ENCODE measurements around the gene GNGT1.
"Not testable (repeated sequence)": the region's sequence is repeated elsewhere in the genome, so short reads cannot be mapped to it uniquely, and the experiment has no call there.

GNGT1 gene

DNA sequence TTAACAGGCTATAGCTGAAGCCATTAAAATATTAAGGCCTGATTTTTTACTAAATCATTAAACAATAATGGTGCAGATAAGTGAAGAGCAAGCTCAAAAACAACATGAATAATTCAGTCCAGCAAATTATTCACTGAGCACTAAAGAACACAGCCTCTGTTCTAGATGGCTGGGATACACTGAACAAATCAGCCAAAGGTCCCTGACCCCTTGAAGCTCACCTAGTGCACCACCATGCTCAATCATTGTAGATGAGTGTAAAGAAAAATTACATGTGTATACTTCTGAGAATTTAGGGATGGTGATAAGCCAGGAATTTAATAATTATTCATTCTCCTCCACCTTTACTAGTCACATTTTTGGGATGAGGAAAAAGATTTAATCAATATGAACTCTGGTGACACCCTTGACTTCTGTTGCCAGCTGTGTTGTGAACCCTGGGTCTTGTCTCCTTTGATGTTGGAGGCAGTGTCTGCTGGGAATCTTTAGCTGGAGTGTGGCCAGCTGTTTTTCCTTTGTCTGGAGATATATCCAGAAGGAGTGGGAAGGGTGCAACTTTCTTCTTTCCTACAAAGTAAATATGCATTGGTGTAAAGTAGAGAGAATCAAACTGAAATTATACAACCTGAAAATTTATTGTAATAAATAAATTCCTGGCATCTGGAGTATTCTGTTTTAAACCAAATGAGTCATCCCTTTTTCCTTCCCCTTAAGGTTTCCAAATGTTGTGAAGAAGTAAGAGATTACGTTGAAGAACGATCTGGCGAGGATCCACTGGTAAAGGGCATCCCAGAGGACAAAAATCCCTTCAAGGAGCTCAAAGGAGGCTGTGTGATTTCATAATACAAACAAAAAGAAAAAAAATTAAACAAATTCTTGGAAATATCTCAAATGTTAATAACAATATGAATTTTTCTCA is 4.0 kb downstream of the GNGT1 start:
- DNase-seq, result no peak

DNA sequence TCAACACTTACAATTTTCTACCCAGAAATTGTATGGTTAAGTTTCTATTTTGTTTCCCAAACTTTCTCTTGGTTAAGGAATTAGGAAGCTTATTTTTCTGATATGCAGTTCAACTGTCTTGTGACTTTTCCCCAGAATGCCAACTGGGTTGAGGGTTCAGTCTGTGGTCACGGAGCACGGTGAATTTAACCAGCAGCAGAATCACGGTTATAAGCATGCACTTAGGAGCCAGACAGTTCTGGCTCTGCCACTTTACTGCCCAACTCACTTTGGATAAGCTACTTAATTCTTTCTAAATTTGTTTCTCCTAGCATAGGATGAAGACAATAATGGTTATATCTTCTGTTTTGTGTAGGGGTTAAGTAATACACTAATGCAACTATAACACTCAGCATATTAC is 4.9 kb downstream of the GNGT1 start:
- not testable (repeated sequence) for DNase-seq

DNA sequence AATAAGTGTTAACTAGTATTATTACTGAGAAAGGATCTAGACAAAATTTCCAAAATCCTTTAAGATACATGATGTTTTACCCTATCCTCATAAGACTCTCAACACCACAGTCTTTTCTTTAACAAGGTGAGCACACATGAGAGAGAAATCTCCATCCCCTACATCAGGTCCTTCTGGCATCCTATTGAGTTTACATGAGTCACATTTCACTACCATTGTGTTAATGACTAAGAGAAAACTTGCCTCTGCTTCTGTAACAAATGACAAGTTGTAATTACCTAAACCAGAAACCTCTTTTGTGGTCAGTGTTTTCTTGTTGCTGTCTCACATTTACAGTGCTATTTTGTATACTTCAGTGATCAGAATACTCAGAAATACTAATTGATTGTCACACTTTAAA is 5.3 kb downstream of the GNGT1 start:
- DNase-seq, result not testable (repeated sequence)

DNA sequence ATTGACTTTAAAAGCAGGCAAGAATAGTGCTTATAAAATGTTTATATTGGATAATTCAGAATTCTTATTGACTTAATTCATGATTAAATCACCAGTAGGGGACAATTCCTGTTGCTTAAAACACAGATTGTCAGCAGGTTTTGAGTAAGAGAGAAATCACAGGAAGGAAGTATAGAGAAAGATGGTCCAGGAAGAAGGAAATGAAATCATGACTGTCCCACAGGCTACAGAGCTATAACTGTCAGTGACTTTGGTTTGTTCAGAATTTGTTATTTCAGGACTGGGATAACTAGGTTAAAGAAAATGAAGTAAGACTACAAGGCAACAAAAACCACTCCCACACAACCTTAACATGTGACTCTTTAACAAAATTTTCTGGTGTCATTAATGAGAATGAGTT is 6.8 kb downstream of the GNGT1 start:
- no peak for DNase-seq

DNA sequence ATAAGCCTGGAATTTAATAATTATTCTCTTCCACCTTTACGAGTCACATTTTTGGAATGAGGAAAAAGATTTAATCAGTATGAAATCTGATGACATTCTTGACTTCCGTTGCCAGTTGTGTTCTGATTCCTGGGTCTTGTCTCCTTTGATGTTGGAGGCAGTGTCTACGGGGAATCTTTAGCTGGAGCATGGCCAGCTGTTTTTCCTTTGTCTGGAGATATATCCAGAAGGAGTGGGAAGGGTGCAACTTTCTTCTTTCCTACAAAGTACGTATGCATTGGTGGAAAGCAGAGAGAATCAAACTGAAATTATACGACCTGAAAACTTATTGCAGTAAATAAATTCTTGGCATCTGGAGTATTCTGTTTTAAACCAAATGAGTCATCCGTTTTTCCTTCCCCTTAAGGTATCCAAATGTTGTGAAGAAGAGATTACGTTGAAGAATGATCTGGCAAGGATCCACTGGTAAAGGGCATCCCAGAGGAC is 8.3 kb downstream of the GNGT1 start:
- DNase-seq, result no peak

DNA sequence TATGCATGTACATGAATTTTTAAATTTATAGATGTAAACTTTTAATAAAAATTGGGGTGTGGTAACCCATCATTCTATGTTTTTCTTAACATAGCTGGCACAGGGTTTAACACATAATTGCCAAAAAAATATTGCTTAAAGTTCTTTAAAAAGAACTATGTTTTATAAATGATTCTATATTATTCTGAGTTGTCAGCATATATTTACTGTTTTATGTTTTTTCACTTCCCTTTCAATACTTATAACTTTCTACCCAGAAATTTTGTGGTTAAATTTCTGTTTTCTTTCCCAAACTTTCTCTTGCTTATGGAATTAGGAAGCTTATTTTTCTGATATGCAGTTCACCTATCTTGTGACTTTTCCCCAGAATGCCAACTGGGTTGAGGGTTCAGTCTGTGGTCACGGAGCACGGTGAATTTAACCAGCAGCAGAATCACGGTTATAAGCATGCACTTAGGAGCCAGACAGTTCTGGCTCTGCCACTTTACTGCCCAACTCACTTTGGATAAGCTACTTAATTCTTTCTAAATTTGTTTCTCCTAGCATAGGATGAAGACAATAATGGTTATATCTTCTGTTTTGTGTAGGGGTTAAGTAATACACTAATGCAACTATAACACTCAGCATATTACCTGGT is 9.0 kb downstream of the GNGT1 start:
- DNase-seq, result not testable (repeated sequence)

DNA sequence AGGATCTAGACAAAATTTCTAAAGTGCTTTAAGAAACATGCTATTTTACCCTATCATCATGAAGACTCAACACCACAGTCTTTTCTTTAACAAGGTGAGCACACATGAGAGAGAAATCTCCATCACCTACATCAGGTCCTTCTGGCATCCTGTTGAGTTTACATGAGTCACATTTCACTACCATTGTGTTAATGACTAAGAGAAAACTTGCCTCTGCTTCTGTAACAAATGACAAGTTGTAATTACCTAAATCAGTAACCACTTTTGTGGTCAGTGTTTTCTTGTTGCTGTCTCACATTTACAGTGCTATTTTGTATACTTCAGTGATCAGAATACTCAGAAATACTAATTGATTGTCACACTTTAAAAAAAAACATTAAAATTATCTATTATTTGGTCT is 9.5 kb downstream of the GNGT1 start:
- DNase-seq, result not testable (repeated sequence)

DNA sequence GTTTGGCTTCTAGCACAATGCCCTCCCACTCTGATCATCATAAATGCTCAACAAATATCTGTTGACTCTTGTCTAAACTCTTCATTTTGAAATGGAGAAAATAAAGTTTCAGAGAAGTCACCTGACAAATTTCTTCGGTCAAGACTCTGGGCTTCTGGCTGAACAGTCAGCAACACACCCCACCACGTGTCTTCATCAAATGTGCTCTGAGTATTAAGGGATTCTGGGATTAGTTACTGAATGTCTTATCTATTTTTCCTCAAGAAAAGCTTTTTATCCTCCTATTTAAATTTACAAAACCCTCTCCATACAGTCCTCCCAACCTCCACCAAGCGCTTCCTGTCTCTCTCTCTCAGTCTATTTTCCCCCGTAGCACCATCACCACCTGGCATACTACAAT is 9.9 kb downstream of the GNGT1 start:
- not testable (repeated sequence) for DNase-seq

DNA sequence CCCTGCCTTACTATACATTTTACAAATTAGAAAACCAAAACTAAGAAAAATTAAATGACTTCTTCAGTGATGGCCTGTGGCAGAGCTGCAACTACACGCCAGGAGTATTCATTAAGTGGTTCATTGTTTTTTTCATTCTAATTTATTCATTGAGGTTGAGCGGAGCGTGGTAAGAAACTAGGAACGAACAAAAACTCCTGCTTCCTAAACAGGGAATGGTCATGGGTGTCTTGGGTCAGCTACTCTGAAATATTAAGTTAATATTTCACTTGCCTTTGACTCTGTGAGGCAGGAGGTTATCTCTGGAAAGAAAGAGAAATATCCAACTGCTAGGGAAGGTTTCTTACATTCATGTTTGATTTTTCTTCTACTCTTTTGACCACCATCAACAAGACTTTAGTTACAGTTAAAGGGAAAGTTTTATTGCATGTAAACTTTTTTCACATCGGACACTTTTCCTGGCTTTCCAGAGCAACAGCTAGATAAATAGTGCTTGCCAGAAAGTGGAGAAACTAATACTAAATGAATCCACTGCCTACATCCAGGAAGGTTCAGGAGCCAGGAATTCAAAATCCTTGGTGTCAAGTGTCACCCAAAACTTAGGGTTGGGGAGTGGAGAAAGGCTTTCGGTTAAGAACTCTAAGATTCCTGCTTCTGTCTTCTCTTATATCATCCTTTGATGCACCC is 14.3 kb downstream of the GNGT1 start:
- no peak for DNase-seq

DNA sequence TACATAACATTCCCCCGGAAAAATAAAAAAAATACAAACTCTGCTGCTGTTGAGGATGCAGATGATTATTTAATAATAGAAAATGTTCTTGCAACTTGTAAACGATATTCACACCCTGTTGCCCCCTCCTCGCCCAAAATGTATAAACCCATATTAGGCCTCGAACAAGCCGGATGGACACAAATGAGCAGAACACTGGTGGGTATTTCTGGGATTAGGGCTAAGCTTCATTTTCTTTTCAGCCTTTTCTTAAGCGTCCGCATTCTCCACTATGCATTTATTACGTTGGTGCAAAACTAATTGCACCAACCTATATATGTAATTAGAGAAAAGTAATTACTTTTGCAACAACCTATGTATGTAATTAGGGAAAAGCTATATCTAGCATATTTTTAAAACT is 14.8 kb downstream of the GNGT1 start:
- no peak for DNase-seq

DNA sequence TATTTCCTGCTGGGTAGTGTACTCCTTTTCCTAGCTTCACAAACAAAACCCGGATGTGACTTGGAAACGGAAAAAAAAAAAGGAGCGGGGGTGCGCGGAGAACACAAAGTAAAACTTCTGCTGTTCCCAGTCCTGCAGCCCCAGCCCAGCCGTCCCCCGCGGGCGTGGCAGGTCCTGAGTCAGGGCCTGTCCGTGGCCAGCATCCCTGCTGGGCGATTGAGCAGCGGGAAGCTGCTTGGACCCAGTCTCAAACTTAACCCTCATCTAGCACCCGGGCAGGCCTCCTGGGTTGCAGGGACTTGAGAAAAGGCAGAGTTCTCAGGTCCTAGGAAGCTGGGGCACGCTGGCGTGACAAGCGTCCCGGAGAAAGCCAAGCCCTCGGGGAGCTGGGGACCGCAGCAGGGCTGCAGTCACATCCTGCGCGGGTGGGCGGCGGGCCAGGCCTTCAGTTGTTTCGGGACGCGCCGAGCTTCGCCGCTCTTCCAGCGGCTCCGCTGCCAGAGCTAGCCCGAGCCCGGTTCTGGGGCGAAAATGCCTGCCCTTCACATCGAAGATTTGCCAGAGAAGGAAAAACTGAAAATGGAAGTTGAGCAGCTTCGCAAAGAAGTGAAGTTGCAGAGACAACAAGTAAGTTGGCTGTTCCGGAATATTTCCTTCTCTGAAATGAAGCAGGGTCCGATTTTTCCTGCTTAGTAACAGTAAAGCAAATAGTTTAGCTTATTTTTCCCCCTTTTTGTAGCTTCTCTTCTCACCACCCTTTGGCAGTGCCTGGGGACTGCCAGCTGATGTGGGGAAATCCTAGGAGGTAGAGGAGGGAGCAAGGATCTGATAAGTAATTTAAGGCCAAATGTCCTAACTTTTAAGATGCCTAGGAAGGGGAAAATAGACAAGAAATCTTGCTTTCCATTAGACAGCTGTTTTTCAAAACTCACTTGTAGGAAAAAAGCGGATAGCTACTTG is 15.5 kb downstream of the GNGT1 start, which contains the start of gene GNG11:
Gene GNG11 (plus strand): TSS at position 129 of the 960 bp plus-strand sequence. CDS start 403 bp downstream, at position 532.
- DNase-seq, result no peak

DNA sequence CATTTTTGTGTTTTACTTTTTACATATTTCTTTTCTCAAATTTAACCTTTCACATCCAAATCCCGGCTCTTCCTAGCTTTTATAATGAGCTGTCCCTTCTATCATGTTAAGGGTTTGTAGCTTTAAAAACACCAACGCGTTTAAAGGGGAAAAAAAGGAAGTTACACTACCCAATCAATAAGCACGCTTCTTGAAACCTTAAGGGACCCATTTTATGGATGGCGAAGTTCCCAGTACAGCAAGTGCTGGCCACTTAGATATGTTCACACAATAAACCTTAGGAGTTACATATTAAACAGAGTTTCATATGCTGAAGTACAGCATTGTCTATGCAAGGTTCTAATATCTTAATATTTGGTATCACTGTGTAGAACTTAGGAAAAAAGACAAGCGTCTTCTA is 16.9 kb downstream of the GNGT1 start:
- DNase-seq, result no peak

DNA sequence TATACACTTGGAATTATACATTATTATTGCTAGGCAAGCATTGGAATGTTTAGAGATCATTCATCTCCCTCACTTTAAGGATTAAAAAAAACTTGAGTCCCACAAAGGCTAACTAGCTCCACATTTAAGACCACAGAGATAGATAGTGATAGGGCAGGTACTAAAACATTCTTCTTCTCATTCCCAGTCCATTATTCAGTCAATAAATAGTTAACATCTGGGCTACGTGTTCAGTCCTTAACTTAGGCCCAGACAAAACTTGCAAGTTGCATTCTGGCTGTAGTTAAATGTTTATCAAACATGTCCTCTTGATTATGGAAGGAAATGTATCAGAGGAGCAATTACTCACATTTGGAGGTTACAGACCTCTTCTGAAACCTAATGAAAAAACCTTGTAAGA is 17.6 kb downstream of the GNGT1 start:
- DNase-seq, result no peak

DNA sequence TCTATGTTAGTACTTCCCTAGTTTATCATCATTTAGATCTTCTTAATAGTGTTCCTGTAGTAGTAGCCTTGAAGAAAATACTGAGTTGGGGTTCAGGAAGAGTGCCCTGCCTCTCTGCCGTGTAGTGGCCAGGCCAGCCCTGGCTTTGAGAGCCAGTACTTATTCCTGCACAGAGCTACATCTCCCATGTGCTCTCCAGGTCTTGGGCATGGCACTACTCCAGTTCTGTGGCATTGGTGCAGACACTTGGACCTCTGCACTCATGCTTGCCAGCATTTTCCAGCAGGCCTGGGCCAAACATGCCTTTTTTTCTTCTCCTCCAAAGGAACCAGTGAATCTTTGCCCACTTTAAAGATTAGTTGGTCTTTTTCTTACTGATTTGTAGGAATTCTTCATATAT is 20.4 kb downstream of the GNGT1 start:
- no peak for DNase-seq

DNA sequence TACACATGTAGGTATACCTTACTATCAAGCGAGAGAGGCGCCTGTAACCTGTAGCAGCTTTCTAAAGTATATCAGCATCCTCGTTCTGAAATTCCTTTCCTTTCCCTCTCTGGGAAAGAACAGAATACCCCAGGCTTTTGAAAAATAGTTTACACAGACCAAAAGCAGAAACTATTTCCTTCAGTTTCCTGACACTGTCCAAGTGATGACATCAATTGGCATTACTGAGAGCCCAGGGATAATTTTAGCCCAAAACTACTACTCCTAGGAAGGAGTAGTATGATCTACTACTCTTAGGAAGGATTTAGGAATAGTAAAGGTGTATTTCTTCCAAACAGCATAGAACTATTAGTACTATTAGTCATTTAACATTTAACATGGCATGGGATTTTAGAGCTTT is 21.2 kb downstream of the GNGT1 start:
- no peak for DNase-seq

DNA sequence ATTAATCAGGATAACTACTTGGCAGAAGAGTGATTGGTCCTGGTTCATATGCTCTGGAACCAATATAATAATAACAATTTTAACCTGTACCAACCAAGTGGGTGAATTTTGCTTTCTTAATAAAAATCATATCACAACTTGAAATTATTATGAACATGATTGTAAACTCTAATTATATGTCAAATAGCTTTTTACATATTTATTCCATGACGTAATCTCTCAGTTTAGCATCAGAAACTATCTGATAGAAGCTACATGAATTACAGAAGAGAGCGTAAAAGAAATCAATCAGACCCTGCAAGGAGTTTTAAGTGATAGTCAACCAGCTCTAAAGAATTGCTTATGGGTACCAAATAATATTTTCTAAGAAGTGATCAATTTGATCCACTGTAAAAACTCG is 25.3 kb downstream of the GNGT1 start:
- DNase-seq, result no peak

DNA sequence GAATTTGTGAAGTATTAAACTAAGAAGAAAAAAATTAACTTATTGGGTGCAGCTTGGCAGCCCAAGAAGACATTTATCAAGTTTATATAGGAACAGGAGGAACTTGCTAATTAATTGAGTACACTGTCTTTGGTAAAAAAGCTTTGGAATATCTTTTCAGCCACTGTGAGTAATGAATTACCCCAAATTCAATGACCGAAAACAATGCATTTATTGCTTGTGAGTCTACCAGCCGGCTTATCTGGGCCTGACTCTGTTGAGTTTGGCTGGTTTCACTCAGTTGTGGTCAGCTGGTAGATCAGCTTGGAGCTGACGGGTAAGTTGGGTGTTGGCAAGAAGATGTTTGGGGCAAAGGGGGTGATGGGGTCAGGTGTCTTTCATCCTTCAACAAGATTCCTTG is 26.8 kb downstream of the GNGT1 start:
- DNase-seq, result no peak

DNA sequence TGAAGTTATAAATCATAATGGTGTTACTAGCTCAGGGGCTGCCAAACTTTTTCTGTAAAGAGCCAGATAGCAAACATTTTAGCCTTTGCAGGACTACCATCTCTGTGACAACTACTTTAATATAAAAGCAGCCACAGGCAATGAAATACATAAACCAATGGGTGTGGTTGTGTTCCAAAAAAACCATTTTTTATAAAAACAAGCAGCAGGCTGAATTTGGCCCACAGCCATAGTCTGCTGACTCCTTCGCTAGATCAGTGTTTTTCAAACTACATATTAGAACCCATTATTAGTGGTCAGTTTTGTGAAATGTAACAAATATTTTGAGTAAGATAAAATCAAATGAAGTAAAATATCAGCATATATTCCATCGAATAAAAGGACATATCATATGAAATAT is 28.7 kb downstream of the GNGT1 start:
- no peak for DNase-seq

DNA sequence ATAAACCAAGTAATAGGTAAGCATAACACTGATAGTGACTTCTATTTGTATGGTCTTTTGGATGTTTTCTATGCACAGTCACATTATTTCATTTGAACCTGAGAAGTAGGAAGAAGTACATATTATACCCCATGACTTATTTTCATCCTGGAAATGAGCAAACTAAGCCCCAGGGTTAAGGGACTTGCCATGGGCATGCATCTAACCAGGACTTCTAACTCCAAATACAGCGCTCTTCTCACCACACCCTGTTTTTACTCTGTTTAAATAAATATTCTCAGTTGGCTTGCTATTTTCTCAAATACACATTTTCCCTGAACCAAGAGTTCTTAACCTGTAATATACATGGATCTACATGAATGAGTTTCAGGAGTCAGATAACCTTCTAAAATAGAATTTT is 31.5 kb downstream of the GNGT1 start:
- no peak for DNase-seq

DNA sequence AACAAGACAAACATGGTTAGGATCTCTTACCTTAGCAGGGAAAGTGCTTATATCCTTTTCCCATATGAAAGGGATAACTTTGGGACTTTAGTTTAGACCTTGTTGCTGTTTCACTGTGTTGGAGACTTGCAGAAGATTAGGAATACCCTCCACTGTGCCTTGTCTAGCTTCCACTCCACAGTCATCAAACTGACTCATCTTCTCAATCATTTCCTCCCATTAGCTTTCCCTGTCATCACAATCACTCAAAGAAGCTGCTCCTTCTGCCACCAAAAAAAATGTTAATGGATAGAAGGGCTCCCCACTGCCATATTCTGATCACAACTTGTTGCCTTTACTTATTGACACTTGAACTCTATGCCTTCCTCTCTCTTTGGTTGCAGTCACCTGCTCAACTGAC is 31.9 kb downstream of the GNGT1 start:
- no peak for DNase-seq

DNA sequence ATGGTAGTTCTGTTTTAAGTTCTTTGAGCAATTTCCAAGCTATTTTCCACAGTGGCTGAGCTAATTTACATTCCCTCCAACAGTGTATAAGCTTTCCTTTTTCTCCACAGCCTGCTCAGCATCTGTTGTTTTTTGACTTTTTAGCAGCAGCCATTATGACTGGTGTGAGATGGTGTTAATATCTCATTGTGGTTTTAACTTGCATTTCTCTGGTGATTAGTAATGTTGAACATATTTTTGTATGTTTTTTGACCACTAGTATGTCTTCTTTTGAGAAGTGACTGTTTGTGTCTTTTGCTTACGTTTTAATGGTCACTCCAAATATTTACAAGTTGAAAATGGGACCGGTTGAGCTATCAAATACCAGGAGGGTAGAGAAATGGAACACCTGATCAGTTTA is 35.6 kb downstream of the GNGT1 start:
- no peak for DNase-seq

DNA sequence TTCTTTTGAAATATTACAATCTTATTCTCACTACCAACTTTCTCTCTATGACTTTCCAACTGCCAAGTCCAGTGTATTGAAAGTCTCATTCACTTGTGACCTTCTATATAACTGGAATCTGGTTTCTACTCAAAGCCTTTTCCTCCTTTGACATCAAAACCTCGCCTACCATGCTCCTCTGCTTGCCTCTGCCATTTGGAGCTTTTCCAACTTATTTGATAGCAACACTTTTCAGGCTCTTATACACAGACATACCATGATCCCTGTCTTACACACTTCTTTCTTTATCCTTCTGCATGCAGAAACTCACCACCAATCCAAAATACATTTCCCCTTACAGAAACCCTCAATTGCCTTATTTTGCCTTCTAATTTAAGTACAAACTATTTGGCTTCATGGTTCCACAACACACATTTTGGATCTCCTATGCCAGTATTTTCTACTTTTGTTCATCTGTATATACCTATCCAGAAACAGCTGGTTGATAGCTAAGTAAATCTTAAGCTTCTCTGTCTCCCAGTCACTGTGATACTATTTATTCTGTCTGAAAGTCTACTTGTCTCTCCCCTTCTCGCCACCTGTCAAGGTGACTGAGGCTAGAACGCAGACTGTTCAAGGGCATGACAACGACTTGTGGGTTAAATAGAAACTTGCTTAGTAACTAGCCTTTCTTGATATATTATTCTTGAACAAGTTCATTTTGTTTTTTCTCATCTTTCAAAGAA is 37.6 kb downstream of the GNGT1 start:
- DNase-seq, result no peak
